DND-41 (cell line): Measurements from ENCODE around the gene TTLL10.

Source experiments
- ATAC-seq: fragments of 200-7000 bp; cut with Tn5 transposase; 3 replicates; pipeline ENCODE4 v1.9.1; 2021; ENCODE audit warnings: low read depth; ENCODE audit not compliant: insufficient read depth
- DNase-seq: peaks from one replicate; pipeline ENCODE4 v3.0.0-alpha.2; 2020
- H2AFZ ChIP-seq: 2 replicates; pipeline ENCODE4 v1.6.0; 2012; ENCODE audit warnings: low read depth, low read length
- H3K27ac ChIP-seq: 2 replicates; pipeline ENCODE4 v1.5.1; 2012; ENCODE audit warnings: low read length, inconsistent platforms
- H3K27me3 ChIP-seq: fragments of 200-600 bp; sonication (generic); 2 replicates; pipeline ENCODE4 v1.6.0; 2012; ENCODE audit warnings: low read length, mild to moderate bottlenecking, inconsistent platforms; ENCODE audit not compliant: insufficient read depth, poor library complexity
- H3K36me3 ChIP-seq: 2 replicates; pipeline ENCODE4 v1.5.1; 2012; ENCODE audit warnings: low read length, inconsistent platforms; ENCODE audit not compliant: insufficient read depth
- H3K4me1 ChIP-seq: 2 replicates; pipeline ENCODE4 v1.5.1; 2012; ENCODE audit warnings: mild to moderate bottlenecking, low read length; ENCODE audit not compliant: insufficient read depth
- H3K4me2 ChIP-seq: 2 replicates; pipeline ENCODE4 v1.6.0; 2012; ENCODE audit warnings: mild to moderate bottlenecking, moderate library complexity, low read length, inconsistent platforms; ENCODE audit not compliant: insufficient read depth
- H3K4me3 ChIP-seq, 2 experiments: fragments of 200-600 bp in 1 of 2; shearing (Covaris generic) in 1 of 2; 2 replicates each; pipeline ENCODE4 v1.5.1; 2012 to 2016; ENCODE audit warnings: inconsistent platforms in 2 of 2, low read length in 2 of 2, mild to moderate bottlenecking in 2 of 2, low read depth in 1 of 2, moderate library complexity in 1 of 2
- H3K79me2 ChIP-seq: 2 replicates; pipeline ENCODE4 v1.6.0; 2012; ENCODE audit warnings: low read length, inconsistent platforms; ENCODE audit not compliant: insufficient read depth
- H3K9ac ChIP-seq: 2 replicates; pipeline ENCODE4 v1.6.0; 2012; ENCODE audit warnings: low read depth, mild to moderate bottlenecking, inconsistent platforms, low read length, moderate library complexity
- H3K9me3 ChIP-seq: 2 replicates; pipeline ENCODE4 v1.5.1; 2012; ENCODE audit warnings: low read length, moderate library complexity, mild to moderate bottlenecking, inconsistent platforms; ENCODE audit not compliant: insufficient read depth, severe bottlenecking
- H4K20me1 ChIP-seq: 2 replicates; pipeline ENCODE4 v1.6.0; 2012; ENCODE audit warnings: low read length; ENCODE audit not compliant: insufficient read depth
- EZH2 ChIP-seq: IDR thresholded peaks from 3 replicates; pipeline ENCODE4 v1.6.1; 2012; ENCODE audit warnings: borderline replicate concordance, low read depth, mild to moderate bottlenecking, moderate library complexity, low read length, inconsistent platforms; ENCODE audit not compliant: severe bottlenecking
- TF ChIP-seq, protein P1 (sequence below): IDR thresholded peaks from 2 replicates; pipeline ENCODE4 v1.5.1; 2012; ENCODE audit warnings: borderline replicate concordance, low read length, moderate library complexity, mild to moderate bottlenecking; ENCODE audit not compliant: poor library complexity, severe bottlenecking; ENCODE audit errors: extremely low read depth

TTLL10 gene

DNA sequence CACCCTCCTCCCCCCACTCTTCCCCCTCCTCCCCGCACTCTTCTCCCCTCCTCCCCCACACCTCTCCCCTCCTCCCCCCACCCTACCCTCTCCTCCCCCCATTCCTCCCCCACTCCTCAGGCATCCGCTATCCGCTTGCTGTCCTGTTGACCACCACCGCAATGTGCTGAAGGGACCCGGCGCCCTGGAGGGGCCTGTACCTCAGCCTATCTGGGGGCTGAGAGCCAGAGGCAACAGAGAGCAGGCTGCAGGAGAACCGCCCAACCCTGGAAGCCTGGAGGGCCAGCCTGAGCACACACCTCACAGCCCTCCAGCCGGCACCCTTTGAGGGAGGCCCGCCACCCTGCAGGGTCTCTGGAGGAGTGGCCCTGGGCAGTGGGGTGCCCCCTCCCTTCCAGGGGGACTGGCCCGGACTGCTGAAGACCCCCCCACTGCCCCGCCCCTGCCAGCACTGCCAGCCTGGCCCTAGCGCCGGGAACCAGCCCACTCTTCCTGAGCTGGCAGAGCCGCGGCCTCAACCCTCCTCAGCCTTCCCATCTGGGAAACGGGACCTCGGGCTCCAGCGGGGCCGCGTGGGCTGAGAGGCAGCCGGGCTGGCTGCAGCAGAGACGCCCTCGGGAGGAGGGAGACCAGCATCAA, 71.6 kb downstream of the TTLL10 start:
- H3K9ac ChIP-seq = no peak overlapping the region
- no peaks in the 10 kb centered on the region for H3K27me3 ChIP-seq
- no peak for DNase-seq
- H3K36me3 ChIP-seq = no peaks in the 10 kb centered on the region
- no peaks in the 10 kb centered on the region for H3K9me3 ChIP-seq
- no peak overlapping the region for H3K4me2 ChIP-seq
- no peak overlapping the region for H2AFZ ChIP-seq
- H3K79me2 ChIP-seq = no peaks in the 10 kb centered on the region
- no peaks in the 10 kb centered on the region; the same call in 1 of the 2 replicates for H4K20me1 ChIP-seq
- no peak overlapping the region for H3K4me3 ChIP-seq
- no peak overlapping the region for H3K27ac ChIP-seq
- ATAC-seq = no peak
- TF ChIP-seq EZH2 = no peak
- TF ChIP-seq, protein P1, sequence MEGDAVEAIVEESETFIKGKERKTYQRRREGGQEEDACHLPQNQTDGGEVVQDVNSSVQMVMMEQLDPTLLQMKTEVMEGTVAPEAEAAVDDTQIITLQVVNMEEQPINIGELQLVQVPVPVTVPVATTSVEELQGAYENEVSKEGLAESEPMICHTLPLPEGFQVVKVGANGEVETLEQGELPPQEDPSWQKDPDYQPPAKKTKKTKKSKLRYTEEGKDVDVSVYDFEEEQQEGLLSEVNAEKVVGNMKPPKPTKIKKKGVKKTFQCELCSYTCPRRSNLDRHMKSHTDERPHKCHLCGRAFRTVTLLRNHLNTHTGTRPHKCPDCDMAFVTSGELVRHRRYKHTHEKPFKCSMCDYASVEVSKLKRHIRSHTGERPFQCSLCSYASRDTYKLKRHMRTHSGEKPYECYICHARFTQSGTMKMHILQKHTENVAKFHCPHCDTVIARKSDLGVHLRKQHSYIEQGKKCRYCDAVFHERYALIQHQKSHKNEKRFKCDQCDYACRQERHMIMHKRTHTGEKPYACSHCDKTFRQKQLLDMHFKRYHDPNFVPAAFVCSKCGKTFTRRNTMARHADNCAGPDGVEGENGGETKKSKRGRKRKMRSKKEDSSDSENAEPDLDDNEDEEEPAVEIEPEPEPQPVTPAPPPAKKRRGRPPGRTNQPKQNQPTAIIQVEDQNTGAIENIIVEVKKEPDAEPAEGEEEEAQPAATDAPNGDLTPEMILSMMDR = no peak
- peaks cover 2% of the 10 kb centered on the region; the same call in 1 of the 2 replicates for H3K4me1 ChIP-seq

DNA sequence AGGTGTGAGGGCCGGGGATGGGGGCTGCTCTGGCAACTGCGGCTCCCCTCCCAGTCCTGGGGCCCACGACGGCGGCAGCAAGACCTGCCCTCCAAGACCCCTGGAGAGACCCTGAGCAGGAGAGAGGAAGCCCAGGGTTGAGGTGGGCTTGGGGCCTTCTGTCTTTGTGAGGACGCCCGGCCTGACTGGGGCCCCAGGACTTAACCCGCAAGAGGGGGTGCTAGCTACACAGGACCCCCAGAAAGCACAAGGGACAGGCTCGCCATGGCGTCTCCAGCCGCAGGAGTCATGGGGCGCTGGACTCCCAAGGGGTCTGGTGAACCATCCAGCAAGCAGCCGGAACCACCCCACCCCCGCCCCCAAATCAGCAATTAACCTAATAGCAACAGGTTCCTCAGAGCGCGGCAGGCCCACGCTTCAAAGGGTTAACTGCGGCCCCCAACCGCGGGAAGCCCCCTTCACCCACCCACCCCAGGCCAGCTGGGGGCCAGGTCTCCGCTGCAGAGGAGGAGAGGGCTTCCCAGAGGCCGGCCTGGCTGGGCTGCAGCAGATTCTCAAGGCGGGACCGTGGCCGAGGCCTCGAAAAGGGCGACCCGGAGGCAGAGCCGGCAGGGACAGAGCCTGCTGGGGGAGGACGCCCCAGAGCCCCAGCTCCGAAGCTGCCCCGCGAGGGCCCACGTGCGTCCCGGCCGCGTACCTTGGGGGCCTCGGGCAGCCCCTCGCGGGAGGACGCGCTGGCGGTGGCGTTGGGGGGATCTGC, 72.3 kb downstream of the TTLL10 start:
- Histone ChIP-seq H3K4me1 (peaks cover 9% of the 10 kb centered on the region), H3K4me2 (no peak overlapping the region)
- no peak for ATAC-seq

DNA sequence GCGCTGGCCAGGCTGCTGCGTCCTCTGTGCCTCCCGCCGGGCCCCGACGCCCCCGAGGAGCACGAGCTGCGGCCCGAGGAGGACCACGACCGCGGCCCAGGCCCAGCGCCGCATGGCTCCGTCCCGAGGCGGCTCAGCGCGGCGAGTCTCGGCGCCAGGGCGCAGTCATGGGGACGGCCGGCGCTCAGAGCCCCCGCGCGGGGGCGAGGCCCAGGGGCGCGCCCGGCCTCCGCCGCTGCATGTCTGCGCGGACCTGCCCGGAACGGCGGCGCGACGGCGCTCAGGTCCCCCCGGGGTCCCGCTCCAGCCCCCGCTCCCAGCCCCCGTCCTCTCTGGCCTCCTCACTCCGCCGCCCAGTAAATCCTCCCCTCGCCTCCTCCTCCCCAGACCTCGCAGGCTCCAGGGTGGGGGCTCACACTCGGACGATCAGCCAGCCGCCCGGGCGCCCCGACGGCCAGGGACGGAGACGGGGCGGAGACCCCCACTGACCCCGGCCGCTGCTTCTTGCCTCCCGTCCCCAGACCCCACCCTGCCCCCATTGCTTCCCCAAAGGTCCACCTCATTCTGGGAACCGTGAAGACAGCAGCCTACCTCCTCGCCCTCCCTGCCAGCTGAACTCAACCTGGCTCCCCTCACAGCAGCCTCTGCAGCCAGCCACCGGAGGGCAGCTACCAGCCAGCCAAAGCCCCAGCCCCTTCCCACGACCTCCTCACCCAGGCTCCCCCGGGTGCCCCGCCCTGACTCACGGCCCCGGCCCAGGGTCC, 73.1 kb downstream of the TTLL10 start, which contains the start of gene C1QTNF12:
Gene C1QTNF12, minus strand, starts transcription at position 146 of the 764 bp plus-strand sequence. Its CDS starts 32 bp downstream, at position 114.
- H3K27ac ChIP-seq = no peak within 1 kb of the TSS
- no peak within 1 kb of the TSS for H2AFZ ChIP-seq
- H3K36me3 ChIP-seq = no peaks in the 10 kb centered on the region
- H4K20me1 ChIP-seq = no peaks in the 10 kb centered on the region; the same call in 1 of the 2 replicates
- DNase-seq = no peak
- no peaks in the 10 kb centered on the region for H3K27me3 ChIP-seq
- no peak within 1 kb of the TSS for H3K4me3 ChIP-seq
- H3K4me1 ChIP-seq = peaks cover 17% of the 10 kb centered on the region
- H3K9ac ChIP-seq = no peak within 1 kb of the TSS
- ATAC-seq = no peak
- no peaks in the 10 kb centered on the region for H3K9me3 ChIP-seq
- no peaks in the 10 kb centered on the region for H3K79me2 ChIP-seq
- no peak for TF ChIP-seq EZH2
- TF ChIP-seq, protein P1 = peak; percentile 34
- H3K4me2 ChIP-seq = no peak within 1 kb of the TSS

More for the DNA sequence above, 72.3 kb downstream of the TTLL10 start:
- DNase-seq = no peak
- no peaks in the 10 kb centered on the region for H3K27me3 ChIP-seq
- no peak overlapping the region for H3K4me3 ChIP-seq
- H3K27ac ChIP-seq = no peak overlapping the region
- no peaks in the 10 kb centered on the region; the same call in 1 of the 2 replicates for H4K20me1 ChIP-seq
- no peaks in the 10 kb centered on the region for H3K9me3 ChIP-seq
- H3K36me3 ChIP-seq = no peaks in the 10 kb centered on the region
- TF ChIP-seq, protein P1 = no peak
- no peak for TF ChIP-seq EZH2
- no peaks in the 10 kb centered on the region for H3K79me2 ChIP-seq
- H2AFZ ChIP-seq = no peak overlapping the region
- no peak overlapping the region for H3K9ac ChIP-seq
